Dermis microvascular lymphatic vessel endothelial cell (primary cell): ENCODE data around the gene THSD7B. TPM values are rescaled to one million over a fixed set of nuclear protein-coding genes. Genes with fewer than 3 reads are reported as not detected.
"Not testable (repeated sequence)": the region's sequence is repeated elsewhere in the genome, so short reads cannot be mapped to it uniquely, and the experiment has no call there.

Experiments
- DNase-seq, 2 donors: peaks; one replicate each; pipeline versions ENCODE4 v3.0.0 to v3.0.0-alpha.2; 2010; ENCODE audit warnings: low read depth in 2 of 2
- total RNA-seq: library from RNA; depleted of rRNA; stranded (reverse); fragments of >200 nt; gene quantifications from 2 replicates; pipeline ENCODE4 v1.2.1, GENCODE V29; 2014

The THSD7B gene, protein sequence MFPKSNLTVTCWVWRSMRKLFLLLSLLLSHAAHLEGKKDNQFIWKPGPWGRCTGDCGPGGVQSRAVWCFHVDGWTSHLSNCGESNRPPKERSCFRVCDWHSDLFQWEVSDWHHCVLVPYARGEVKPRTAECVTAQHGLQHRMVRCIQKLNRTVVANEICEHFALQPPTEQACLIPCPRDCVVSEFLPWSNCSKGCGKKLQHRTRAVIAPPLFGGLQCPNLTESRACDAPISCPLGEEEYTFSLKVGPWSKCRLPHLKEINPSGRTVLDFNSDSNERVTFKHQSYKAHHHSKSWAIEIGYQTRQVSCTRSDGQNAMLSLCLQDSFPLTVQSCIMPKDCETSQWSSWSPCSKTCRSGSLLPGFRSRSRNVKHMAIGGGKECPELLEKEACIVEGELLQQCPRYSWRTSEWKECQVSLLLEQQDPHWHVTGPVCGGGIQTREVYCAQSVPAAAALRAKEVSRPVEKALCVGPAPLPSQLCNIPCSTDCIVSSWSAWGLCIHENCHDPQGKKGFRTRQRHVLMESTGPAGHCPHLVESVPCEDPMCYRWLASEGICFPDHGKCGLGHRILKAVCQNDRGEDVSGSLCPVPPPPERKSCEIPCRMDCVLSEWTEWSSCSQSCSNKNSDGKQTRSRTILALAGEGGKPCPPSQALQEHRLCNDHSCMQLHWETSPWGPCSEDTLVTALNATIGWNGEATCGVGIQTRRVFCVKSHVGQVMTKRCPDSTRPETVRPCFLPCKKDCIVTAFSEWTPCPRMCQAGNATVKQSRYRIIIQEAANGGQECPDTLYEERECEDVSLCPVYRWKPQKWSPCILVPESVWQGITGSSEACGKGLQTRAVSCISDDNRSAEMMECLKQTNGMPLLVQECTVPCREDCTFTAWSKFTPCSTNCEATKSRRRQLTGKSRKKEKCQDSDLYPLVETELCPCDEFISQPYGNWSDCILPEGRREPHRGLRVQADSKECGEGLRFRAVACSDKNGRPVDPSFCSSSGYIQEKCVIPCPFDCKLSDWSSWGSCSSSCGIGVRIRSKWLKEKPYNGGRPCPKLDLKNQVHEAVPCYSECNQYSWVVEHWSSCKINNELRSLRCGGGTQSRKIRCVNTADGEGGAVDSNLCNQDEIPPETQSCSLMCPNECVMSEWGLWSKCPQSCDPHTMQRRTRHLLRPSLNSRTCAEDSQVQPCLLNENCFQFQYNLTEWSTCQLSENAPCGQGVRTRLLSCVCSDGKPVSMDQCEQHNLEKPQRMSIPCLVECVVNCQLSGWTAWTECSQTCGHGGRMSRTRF (N-terminal part only)
- total RNA-seq = not detected in 2 replicates

DNA sequence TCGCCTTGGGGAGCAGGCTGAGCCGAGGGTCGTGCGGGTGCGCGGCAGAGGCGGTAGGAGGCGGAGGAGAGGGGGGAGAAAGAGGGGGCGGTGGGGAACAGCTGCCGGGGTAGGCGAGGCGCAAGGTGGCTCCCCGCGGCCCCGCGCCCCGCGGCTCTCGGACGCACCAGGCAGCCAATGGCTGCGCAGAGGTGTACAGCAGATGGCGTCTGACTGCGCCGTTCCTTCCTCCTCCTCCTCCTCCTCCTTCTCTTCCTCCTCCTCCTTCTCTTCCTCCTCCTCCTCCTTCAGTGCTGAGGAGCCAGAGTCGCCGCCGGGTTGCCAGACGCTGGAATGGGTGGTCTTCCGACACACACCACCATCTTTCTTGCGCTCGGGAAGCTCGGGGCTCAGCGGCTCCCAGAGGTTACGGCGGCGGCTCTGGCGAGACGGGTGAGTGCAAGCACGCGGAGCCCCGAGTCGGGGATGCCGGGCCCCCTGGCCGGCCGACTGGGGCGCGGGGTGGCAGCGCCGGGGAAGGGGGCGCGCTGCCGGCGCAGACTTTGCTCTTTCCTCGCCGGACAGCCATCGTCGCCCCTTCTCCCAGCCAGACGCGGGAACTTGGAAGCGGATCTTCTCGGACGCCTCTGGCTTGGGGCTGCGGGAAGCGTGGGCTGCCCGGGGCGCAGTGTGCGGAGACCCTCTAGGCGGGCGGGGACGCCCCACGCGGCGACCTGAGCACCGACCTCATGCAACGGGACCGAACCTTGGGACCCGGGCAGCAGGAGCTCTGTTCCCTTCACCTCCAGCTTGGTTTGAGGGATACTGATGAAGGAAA is at the start of gene THSD7B:
Gene THSD7B, plus strand, starts transcription at position 290 of the 817 bp plus-strand sequence. CDS start 116,634 bp downstream, outside the sequence.
- no peak for DNase-seq

DNA sequence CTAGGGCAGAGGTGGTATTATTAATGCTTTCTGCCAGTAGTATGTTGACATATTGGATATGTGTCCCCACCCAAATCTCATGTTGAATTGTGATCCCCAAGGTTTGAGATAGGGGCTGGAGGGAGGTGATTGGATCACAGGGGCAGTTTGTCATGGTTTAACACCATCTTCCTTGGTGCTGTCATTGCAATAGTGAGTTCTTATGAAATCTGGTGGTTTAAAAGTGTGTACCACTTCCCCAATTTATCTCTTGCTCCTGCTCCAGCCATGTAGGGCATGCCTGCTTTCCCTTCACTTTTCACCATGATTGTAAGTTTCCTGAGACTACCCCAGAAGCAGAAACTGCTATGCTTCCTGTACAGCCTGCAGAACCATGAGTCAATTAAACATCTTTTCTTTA is 47.1 kb upstream of the THSD7B start:
- DNase-seq = no peak

DNA sequence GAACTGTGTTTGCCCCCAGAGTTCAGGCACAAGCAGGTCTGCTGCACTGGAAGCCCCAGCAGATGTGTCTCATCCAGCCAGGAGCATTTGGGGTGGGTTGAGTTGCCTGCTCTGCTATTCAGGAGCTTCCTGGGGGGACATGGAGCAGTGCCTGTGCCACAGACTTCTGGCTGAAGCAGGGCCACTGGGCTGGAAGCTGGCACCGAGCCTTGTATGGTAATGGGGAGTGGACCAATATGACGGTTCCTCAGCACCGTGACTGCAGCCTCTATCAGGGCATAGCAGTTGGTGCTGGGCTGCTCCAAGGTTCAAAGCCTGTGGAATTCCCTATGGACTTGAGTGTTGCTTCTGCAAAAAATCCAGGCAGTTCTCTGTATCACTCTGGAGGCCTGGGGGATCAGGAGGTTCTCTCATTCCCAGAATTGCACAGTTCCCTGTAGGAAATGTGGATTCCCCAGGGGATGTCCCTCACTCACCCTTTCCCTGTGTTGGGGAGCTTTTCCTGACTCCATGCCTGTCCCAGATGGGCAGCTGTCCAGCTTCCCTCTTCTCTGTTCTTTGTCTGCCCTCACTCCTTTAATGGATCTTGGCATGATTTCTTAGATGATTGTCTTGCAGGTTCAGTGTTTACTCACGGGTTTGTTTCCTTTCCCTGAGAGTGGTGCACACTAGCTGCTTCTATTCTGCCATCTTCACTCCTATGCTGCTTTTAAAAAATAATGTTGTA is 37.2 kb upstream of the THSD7B start:
- DNase-seq = no peak

DNA sequence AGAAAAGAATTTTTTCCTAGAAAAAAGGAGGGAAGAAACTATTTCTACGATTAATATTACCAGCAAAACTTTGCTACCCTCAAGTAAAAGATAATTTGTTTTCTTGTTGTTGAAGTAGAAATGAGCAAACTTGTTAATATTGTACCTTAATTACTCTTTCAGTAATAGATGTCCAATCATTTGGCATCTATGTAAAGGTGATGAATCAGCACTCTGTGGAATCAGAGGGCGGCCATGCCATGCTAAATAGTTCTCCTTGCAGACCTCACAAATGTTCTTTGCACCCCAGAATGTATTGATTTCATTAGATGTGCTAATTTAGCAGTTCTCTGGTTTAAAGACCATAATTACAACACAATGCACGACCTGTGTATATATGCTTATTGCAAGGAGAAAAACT is 29.1 kb upstream of the THSD7B start:
- DNase-seq = no peak

DNA sequence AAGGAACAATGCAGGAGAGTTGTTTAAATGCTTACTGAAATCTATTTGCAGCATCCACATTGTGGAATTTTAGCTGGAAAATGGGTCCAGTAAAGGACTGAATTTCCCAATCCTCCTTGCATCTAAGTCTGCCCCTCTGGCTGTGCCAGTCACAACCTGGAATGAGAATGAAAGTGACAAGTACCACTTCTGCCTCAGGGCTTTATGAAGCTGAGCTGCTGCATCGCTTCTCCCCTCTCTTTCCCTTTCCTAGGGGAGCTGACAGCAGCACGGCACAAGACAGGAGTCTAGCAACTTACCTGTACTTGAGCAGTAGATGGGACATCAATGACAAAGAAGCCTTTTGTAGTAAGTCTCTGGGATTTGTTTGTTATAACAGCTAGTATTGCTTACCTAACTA is 27.3 kb upstream of the THSD7B start:
- DNase-seq = no peak

DNA sequence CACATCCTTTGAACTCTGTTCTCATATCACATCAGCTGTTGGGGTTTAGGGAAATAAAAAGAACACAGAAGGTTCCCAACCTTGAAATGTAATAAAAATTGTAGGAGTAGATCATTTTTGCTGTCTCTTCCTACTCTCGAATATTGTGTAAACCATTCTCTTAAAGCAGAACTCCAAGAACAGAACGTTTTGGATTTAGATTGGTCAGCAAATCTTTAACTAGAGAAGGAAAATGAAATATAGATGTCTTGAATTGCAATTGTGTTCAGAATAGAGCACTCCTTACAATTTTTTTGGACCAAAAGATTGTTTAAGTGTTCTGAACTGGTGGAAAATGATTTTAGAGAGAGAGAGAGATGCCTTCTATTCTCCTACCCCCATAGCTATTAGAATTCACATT is 23.9 kb upstream of the THSD7B start:
- DNase-seq = no peak

DNA sequence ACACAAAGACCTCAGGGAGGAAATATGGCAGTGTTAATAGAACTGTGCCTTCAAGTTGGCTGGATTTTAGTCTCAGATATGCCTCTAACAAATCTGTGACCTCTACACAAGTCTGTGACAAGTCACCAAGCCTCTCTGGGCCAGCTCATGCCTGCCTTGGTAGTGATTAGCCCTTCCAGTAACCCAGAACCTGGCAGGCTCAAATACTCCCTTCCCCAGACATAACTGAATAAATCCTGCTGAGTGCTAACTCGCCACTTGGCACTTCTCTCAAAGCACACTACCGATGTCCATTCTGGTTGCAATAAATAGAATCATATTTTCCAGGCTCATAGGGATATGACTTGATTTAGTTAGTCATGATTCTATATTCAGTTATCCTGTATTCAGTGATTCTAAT is 15.3 kb upstream of the THSD7B start:
- DNase-seq = no peak

DNA sequence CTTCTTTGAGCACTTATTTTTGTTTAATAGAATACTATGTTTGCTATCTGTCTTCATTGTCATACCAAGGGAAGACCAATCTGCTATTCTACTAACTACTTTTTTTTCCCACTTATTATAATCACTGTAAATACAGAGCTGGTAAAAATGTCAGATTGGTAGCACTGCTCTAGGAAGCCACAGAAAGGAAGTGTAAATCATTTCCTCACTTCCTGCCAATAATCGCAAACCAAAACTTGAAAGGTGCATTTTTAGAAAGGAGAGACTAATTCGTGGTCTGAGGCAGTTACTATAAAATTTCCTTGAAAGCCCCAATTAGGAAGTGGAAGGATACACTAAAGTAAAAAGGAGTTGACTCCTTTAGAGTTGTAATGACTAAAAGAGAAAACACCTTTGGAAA is 13.9 kb upstream of the THSD7B start:
- DNase-seq = no peak

DNA sequence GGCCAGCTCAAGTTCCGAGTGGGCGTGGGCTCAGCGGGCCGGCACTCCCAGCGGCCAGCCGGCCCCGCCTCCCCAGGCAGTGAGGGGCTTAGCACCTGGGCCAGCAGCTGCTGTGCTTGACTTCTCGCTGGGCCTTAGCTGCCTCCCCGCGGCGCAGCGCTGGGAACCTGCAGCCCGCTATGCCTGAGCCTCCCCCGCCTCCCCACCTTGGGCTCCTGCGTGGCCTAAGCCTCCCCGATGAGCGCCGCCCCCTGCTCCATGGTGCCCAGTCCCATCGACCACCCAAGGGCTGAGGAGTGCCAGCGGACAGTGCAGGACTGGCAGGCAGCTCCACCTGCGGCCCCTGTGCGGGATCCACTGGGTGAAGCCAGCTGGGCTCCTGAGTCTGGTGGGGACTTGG is 6.8 kb upstream of the THSD7B start:
- not testable (repeated sequence) for DNase-seq

DNA sequence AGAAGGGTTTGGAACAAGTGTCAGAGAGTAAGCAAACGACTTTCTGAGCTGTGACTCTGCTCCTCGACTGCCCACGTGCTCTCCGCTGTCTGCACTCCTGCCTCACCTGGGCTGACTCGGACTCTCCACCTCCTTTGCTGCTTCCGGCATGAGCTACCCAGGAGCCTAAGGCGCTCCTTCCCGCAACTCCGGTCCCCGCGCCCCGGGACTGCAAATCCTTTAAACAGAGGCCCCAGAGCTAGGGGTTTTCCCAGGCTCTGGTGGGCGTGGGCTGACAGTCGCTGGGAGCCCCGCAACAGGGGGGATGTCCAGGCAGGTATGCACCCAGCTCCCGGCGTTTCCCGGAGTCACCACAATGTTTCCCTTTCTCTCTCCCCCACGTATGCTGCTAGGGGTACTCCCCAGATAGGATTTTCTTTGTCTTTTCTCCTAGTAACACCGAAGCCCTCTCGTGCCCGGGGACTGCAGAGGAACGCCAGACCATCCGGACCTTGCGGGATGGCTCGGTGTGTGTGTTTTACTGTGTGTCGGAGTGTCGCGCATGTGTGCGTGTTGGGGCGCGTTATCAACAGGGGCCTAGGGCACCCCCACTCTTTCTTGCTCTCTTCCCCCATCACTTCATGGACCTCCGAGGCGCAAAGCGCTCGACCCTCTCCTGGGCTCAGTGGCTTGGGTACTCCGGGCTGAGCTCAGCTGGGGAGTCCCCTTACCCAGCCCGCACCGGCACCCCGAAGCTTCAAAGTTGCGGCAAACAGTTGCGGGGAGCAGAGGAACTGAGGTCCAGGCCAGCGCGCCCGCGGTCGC is 691 bp upstream of the THSD7B start:
- no peak for DNase-seq

DNA sequence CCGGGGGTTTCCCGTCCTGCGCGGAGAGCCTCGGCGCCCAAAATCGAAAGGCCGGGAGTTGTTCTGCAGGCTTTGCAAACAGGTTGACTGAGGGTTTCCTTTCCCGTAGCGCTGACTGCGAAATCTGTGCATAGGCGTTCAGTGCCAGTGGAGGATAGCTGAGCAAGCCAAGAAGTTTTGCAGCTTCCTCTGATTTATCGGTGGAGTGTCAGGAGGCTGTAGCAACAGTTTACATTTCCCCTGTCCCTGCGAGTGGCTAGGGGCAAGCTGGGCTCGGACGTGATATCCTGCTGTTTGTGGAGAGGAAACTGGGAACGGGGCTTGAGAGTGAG is 694 bp downstream of the THSD7B start:
- DNase-seq = no peak

DNA sequence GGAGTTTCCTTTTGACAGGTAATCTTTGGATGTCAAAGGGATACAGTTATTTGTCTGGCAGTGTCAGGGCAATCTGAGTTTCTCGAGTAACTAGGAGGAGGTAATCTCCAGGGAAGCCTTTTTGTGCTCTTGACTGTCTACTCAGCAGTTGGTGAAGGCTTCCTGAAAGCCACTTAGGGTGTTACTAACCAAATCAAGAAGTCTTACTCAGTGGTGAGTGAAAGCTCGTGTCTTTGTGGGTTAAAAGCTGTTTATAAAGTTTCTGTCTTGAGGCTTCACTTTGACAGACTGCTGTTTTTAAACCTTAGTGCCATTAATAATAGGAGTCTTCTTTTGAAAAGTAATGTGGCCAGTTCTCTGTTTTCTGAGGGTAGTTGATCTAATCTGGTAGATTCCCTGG is 1.7 kb downstream of the THSD7B start:
- DNase-seq = no peak

DNA sequence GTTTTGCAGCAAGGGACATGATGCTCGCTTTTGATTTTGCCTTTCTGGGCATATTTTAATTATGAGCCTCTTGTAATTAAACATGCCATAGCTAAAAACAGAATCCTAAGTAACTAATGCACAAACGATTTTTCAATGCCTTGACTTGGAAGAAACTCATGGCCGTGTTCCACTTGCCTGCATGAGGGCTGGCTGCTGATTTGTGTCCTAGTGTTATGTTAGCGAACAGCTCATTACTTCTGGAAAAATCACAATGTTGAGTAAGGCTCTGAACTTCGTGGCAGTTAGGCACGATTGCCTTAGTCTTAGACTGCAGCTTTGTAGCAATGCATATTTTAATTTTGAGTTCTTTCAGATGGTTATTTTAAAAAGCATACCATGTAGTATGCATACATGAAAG is 4.5 kb downstream of the THSD7B start:
- DNase-seq = no peak

DNA sequence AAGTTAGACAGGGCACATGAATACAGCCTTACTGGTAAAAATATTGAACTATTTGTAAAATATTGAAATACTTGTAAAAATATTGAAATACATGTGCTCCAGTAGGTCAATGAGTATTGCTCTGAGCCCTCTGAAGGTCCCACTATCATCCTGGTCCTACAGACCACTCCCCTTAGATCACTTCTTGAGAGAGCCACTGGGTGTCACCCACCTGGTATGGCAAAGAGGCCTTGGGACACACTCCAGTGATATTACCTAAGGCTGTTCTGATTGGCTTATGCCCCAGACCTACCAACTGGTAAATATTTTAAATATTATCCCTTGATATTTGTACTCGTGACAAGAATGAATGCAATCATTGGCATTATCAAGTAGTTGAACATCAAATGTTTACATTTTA is 5.0 kb downstream of the THSD7B start:
- no peak for DNase-seq

DNA sequence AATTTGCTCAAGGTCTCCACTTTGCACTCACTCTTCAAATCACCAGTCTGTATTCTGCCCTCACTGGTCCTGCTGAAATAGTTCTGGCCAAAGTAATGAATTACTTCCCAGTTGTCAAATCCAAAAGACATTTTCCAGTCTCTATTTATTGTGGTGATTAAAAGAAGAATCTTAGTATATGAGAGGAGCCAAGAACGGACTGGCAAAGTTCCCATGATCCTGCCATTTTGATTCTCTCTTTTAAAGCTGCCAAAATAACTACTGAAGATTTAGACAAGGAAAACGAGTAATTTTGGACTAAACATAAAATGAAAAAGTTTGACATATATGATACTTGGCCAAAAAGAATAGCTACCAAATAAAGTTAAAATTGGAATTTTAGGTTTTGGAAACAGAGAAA is 12.0 kb downstream of the THSD7B start:
- DNase-seq = no peak

DNA sequence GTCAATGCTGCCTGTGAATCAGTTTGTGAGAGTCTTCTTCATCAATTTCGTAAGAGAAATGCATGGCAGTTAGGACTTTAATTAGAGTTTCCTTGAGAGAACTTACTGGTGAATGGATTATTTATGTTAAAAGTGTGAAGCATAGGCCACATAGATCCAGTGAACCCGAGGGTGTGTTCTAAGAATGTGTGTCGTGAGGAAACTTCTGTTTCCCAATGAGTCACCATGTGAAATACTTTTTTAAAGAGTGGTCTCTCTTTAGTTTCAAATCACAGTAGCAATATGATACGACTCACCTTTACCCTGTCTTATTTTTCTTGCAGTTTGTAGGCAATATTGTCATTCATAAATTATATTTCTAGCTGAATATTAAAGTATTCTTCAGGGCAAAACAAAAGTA is 18.5 kb downstream of the THSD7B start:
- no peak for DNase-seq

DNA sequence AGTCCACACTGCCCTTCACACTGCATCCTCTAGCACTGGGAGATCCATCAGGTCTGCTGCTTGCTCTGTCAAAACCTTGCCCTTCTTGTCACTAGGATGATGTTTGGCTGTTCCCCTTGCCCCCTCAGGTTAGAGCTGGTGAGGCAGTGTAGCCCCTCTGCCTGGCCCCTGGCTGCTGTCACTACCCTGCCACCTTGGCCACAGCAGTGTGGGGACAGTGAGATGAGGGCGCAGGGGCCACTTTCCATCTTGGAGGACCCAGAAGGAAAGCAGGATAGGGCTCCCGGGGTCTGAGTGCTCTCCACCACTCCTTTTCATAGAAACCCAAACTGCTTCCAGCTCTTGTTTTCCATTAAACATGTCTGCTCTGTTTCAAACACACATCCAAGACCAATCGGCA is 19.9 kb downstream of the THSD7B start:
- no peak for DNase-seq

DNA sequence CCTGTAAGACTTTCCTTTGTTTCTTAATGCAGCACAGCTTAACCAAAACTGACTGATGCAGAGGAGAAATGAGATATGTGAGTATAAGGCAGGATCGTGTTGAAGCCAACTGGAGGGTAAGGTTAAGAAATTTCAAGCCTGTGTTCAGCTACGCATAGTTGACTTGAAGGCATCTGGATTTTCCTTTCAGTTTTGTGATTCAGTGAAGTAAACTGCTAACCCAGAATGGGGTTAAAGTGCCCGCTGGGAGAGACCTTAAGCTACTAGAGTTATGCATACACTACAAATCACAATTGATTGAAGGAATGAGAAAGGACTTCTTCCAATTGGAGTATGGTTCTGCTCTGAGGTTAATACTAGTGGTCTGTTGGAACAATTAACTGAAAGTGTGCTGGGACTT is 22.6 kb downstream of the THSD7B start:
- no peak for DNase-seq

DNA sequence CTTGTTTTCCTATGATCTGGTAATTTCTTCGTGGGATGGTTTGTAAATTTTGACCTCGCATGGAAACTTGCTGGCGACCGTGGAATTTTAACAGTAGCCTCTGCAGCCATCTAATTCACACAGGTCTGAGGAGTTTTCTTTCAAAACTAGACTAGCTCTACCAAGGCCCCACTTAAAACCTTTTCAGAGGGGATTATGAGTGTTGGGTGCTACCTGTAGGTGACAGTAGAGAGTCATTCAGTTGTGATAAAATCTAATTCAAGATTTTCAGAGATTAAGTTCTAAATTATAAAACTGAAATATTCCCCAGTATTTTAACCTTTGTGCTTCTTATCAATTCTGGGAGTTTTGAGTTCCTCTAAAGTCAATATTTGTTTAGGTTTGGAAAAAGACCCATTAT is 31.0 kb downstream of the THSD7B start:
- no peak for DNase-seq

DNA sequence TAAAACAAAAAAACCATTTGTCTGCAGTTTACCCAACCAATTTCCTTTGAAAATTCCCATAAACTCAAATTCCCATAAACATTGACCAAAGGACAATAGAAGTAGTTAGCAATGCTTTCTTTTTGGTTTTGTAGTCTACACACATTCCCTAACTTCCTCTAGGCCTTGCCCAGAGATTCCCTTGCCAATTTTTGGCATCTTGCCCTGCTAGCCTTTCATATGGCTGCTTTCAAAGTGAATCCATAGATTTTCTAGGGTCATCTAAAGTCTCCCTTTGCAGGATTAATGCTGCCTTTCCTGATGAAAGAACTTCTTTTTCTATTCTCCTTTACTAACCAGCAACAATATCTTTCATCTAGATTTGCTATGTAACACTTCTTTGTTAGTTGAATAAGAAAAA is 33.4 kb downstream of the THSD7B start:
- DNase-seq = no peak
